Stomach (tissue), 9 donors: ENCODE data around the gene ANKRD40. TPM values are rescaled to one million over a fixed set of nuclear protein-coding genes. Genes with fewer than 3 reads are reported as not detected.
"Not testable (repeated sequence)": the region's sequence is repeated elsewhere in the genome, so short reads cannot be mapped to it uniquely, and the experiment has no call there.

Source experiments
- DNase-seq, 2 donors: peaks; one replicate each; pipeline versions ENCODE4 v3.0.0 to v3.0.0-alpha.2; 2013 to 2019
- H3K27ac ChIP-seq, 5 donors: fragments of 200-600 bp in 4 of 5; sonication (generic) in 4 of 5; one replicate each; pipeline ENCODE4 v1.5.1; 2013 to 2019; ENCODE audit warnings: mild to moderate bottlenecking in 1 of 5, moderate library complexity in 1 of 5
- H3K27me3 ChIP-seq, 3 donors: fragments of 200-600 bp; sonication (generic); one replicate each; pipeline ENCODE4 v1.5.1; 2017 to 2019; ENCODE audit warnings: mixed run types in 1 of 3
- H3K36me3 ChIP-seq, 4 donors: fragments of 200-600 bp; sonication (generic); 1 replicate in 3 of 4; 2 replicates in 1 of 4; pipeline ENCODE4 v1.5.1; 2016 to 2019
- H3K4me1 ChIP-seq, 4 donors: fragments of 200-600 bp; sonication (generic); one replicate each; pipeline ENCODE4 v1.5.1; 2016 to 2019
- H3K4me3 ChIP-seq, 4 donors: fragments of 200-600 bp; sonication (generic) in 3 of 4; one replicate each; pipeline ENCODE4 v1.5.1; 2016 to 2019; ENCODE audit warnings: mild to moderate bottlenecking in 1 of 4
- H3K9me3 ChIP-seq, 4 donors: fragments of 200-600 bp; sonication (generic); one replicate each; pipeline ENCODE4 v1.5.1; 2016 to 2019
- CTCF ChIP-seq, 7 experiments: fragments of 450-650 bp in 4 of 7; fragments of 200-600 bp in 3 of 7; sonication (generic) in 3 of 7; IDR thresholded peaks; one replicate each; pipeline ENCODE4 v1.5.1; 2016 to 2019; ENCODE audit warnings: antibody characterized with exemption in 7 of 7, control low read depth in 2 of 7, mild to moderate bottlenecking in 1 of 7
- EP300 ChIP-seq: sonication (generic); formaldehyde crosslinking; IDR thresholded peaks from one replicate; pipeline ENCODE4 v1.6.1; 2017; ENCODE audit warnings: antibody characterized with exemption
- POLR2A ChIP-seq, 4 donors: fragments of 450-650 bp; IDR thresholded peaks; one replicate each; pipeline ENCODE4 v1.6.1; 2016; ENCODE audit warnings: antibody characterized with exemption in 4 of 4, control low read depth in 2 of 4, mild to moderate bottlenecking in 1 of 4, moderate library complexity in 1 of 4
- POLR2AphosphoS5 ChIP-seq, 3 donors: sonication (generic); formaldehyde crosslinking; IDR thresholded peaks; one replicate each; pipeline ENCODE4 v1.6.1; 2016; ENCODE audit warnings: antibody characterized with exemption in 3 of 3
- WGBS, 5 donors: extraction: QIAGEN DNeasy Blood & Tissue Kit in 3 of 5; methylation state at CpG; one replicate each; pipeline versions ENCODE4 v1.1.5 to v1.1.7; 2013 to 2018; 5-methylcytosine and 5-hydroxymethylcytosine counted together
- intact Hi-C: fragments of 100-400 bp; cut with DNase I; formaldehyde crosslinking; loops from one replicate; pipeline ENCODE4 v1.15.1; 2023; ENCODE audit warnings: low total_unique reads
- polyA plus RNA-seq, 3 donors: library from polyadenylated mRNA; stranded (reverse); fragments of 200-250 nt; gene quantifications; one replicate each; pipeline ENCODE4 v1.2.3, GENCODE V29; 2013
- total RNA-seq, 5 donors: library from RNA; depleted of rRNA; stranded (reverse); fragments of >200 nt; gene quantifications; one replicate each; pipeline versions ENCODE4 v1.1.0 to v1.2.3, GENCODE V29; 2014 to 2016
- donor health status: healthy with polysubstance abuse.
- donor health status: Bipolar disorder and iron deficiency.
- donor health status: healthy.

ANKRD40 gene
- total and polyA plus RNA-seq, 8 donors, result 7.5 to 36.6 (median 19.9) TPM

GRCh38 chr17:50710025-50710424 is 2.3 kb upstream of the ANKRD40 start:
- Histone ChIP-seq H3K27ac (peak overlapping the region in 2 of 5 donors; percentile 96 to 98), H3K36me3 (no peaks in the 10 kb centered on the region), H3K27me3 (no peaks in the 10 kb centered on the region), H3K9me3 (no peaks in the 10 kb centered on the region), H3K4me1 (peaks cover 12 to 44% (median 36%) of the 10 kb centered on the region in 4 donors), H3K4me3 (no peak overlapping the region)
- TF ChIP-seq CTCF (IDR thresholded peaks at IDR 0.05) (no peak), EP300 (no peak)
- intact Hi-C loops, result no loop called here
- DNase-seq, result no peak
- WGBS, 5 donors, result 81 to 87% (median 84%) methylated on average over 2 of the region's 2 CpGs

- peaks cover 15 to 54% (median 38%) of the 10 kb centered on the region in 4 donors for H3K4me1 ChIP-seq
- DNase-seq, H3K27me3 ChIP-seq, H3K36me3 ChIP-seq, intact Hi-C loops, H3K9me3 ChIP-seq: not testable (repeated sequence)
- H3K27ac ChIP-seq, result peak overlapping the region; percentile 22 to 99 (median 96)
- WGBS, 5 donors, result 75 to 86% (median 81%) methylated on average over 4 of the region's 4 CpGs
- H3K4me3 ChIP-seq, result peak overlapping the region in 1 of 4 donors; percentile 74
Measured at GRCh38 chr17:50709053-50709452, 1.3 kb upstream of the ANKRD40 start.

GRCh38 chr17:50708050-50709000 is 611 bp upstream of the ANKRD40 start:
- peak overlapping the region; percentile 93 to 99 (median 98) for H3K27ac ChIP-seq
- intact Hi-C loops, result no loop called here
- TF ChIP-seq POLR2AphosphoS5 (IDR thresholded peaks at IDR 0.05) (no peak), POLR2A (IDR thresholded peaks at IDR 0.05) (no peak), CTCF (IDR thresholded peaks at IDR 0.05) (no peak), EP300 (no peak)
- H3K36me3 ChIP-seq, result peaks cover 3 to 11% (median 8%) of the 10 kb centered on the region in 4 donors
- peak overlapping the region; percentile 59 to 78 (median 67) for H3K4me3 ChIP-seq
- WGBS, 5 donors, result 0 to 5% (median 3%) methylated on average over 6 of the region's 6 CpGs
- no peaks in the 10 kb centered on the region for H3K9me3 ChIP-seq
- no peaks in the 10 kb centered on the region for H3K27me3 ChIP-seq
- H3K4me1 ChIP-seq, result peaks cover 21 to 61% (median 45%) of the 10 kb centered on the region in 4 donors
- DNase-seq, result peak in 1 of 2 donors; percentile 66

GRCh38 chr17:50703162-50703561 is 4.6 kb downstream of the ANKRD40 start:
- intact Hi-C loops, result no loop called here
- Histone ChIP-seq H3K27ac (peak overlapping the region in 4 of 5 donors; percentile 6 to 25 (median 12)), H3K36me3 (peaks cover 26 to 36% (median 32%) of the 10 kb centered on the region in 4 donors), H3K4me3 (no peak overlapping the region), H3K4me1 (peaks cover 9 to 80% (median 50%) of the 10 kb centered on the region in 4 donors), H3K27me3 (no peaks in the 10 kb centered on the region), H3K9me3 (no peaks in the 10 kb centered on the region)
- no peak for DNase-seq
- no peak for TF ChIP-seq EP300
- TF ChIP-seq POLR2A (IDR thresholded peaks at IDR 0.05), result no peak
- WGBS, 5 donors, result 75 to 88% (median 83%) methylated on average over 3 of the region's 3 CpGs

GRCh38 chr17:50699410-50699809 is 8.3 kb downstream of the ANKRD40 start:
- Histone ChIP-seq H3K27ac (peak overlapping the region; percentile 12 to 95 (median 34)), H3K36me3 (peaks cover 51 to 69% (median 62%) of the 10 kb centered on the region in 4 donors), H3K4me3 (no peak overlapping the region), H3K4me1 (peaks cover 17 to 87% (median 49%) of the 10 kb centered on the region in 4 donors), H3K27me3 (no peaks in the 10 kb centered on the region), H3K9me3 (no peaks in the 10 kb centered on the region)
- peak in 1 of 2 donors; percentile 55 for DNase-seq
- intact Hi-C loops, result loop anchor here (5.0 kb wide), 1 partner anchor 152 kb away; the partner anchor contains the start of gene SPATA20
- TF ChIP-seq CTCF (IDR thresholded peaks at IDR 0.05), result no peak
- no peak for TF ChIP-seq EP300
- no peak for TF ChIP-seq POLR2A (IDR thresholded peaks at IDR 0.05)
- no peak for TF ChIP-seq POLR2AphosphoS5 (IDR thresholded peaks at IDR 0.05)
- WGBS, 5 donors, result 56 to 65% (median 58%) methylated on average over 7 of the region's 7 CpGs
